T-cell (primary cell): ENCODE data around the gene ADGRL3. TPM values are rescaled to one million over a fixed set of nuclear protein-coding genes. Genes with fewer than 3 reads are reported as not detected.

Source experiments
- ATAC-seq, 4 experiments: fragments of 200-7000 bp in 3 of 4; fragments of 150-1000 bp in 1 of 4; cut with Tn5 transposase; replicated peaks in 1 of 4; 1 replicate in 3 of 4; 2 replicates in 1 of 4; pipeline ENCODE4 v1.10.0; 2021; ENCODE audit warnings: moderate library complexity in 3 of 4, mild to moderate bottlenecking in 2 of 4, moderate number of reproducible peaks in 1 of 4
- CTCF ChIA-PET, 2 donors: fragments of 300-600 bp; sonication (Branson Sonifier 250); formaldehyde crosslinking; loops; one replicate each; lab custom pipeline; 2022; ENCODE audit warnings: antibody characterized with exemption in 2 of 2; lab: Charles Lee
- POLR2A ChIA-PET, 2 donors: fragments of 300-600 bp; sonication (Branson Sonifier 250); formaldehyde crosslinking; loops; one replicate each; lab custom pipeline; 2022; ENCODE audit warnings: antibody characterized with exemption in 2 of 2; lab: Charles Lee
- DNase-seq, 35 experiments: peaks; one replicate each; pipeline versions ENCODE4 v3.0.0 to v3.0.0-alpha.2; 2013 to 2023
- H3K27ac ChIP-seq: one replicate; pipeline ENCODE4 v1.5.1; 2013; ENCODE audit warnings: low read length
- H3K27me3 ChIP-seq, 2 experiments: replicated peaks in 1 of 2; 1 replicate in 1 of 2; 2 replicates in 1 of 2; pipeline versions ENCODE4 v1.6.1 to v1.7.0; 2013; ENCODE audit warnings: low read length in 1 of 2, mixed read lengths in 1 of 2; ENCODE audit not compliant: control insufficient read depth in 2 of 2, insufficient read depth in 2 of 2; ENCODE audit errors: extremely low read depth in 1 of 2
- H3K36me3 ChIP-seq, 2 donors: 1 replicate in 1 of 2; 2 replicates in 1 of 2; pipeline versions ENCODE4 v1.6.1 to v1.7.0; 2013; ENCODE audit warnings: low read length in 1 of 2; ENCODE audit not compliant: control insufficient read depth in 2 of 2, insufficient read depth in 1 of 2; ENCODE audit errors: extremely low read depth in 1 of 2
- H3K4me1 ChIP-seq, 2 experiments: 1 replicate in 1 of 2; 2 replicates in 1 of 2; pipeline versions ENCODE4 v1.6.1 to v1.7.0; 2013; ENCODE audit warnings: low read length in 2 of 2, mixed read lengths in 1 of 2; ENCODE audit not compliant: insufficient read depth in 2 of 2, control insufficient read depth in 1 of 2; ENCODE audit errors: extremely low read depth in 1 of 2
- H3K4me3 ChIP-seq, 2 donors: 1 replicate in 1 of 2; 2 replicates in 1 of 2; pipeline versions ENCODE4 v1.5.1 to v1.7.0; 2013; ENCODE audit warnings: mild to moderate bottlenecking in 2 of 2, low read length in 1 of 2, moderate library complexity in 1 of 2; ENCODE audit not compliant: control insufficient read depth in 1 of 2; ENCODE audit errors: extremely low read depth in 1 of 2
- H3K9me3 ChIP-seq: 2 replicates; pipeline ENCODE4 v1.7.0; 2013
- H3K27ac Mint-ChIP-seq, 2 donors: one replicate each; pipeline ENCODE4 v1.8.0; 2020 to 2021; ENCODE audit warnings: mild to moderate bottlenecking in 2 of 2, mixed read lengths in 2 of 2
- H3K27me3 Mint-ChIP-seq, 2 donors: one replicate each; pipeline ENCODE4 v1.8.0; 2021 to 2022; ENCODE audit warnings: mixed read lengths in 2 of 2
- H3K36me3 Mint-ChIP-seq: one replicate; pipeline ENCODE4 v1.8.0; 2021; ENCODE audit warnings: mixed read lengths
- H3K4me1 Mint-ChIP-seq, 3 donors: one replicate each; pipeline ENCODE4 v1.8.0; 2020 to 2022; ENCODE audit warnings: mixed read lengths in 3 of 3, mild to moderate bottlenecking in 1 of 3
- H3K4me3 Mint-ChIP-seq, 3 donors: one replicate each; pipeline ENCODE4 v1.8.0; 2020 to 2022; ENCODE audit warnings: mild to moderate bottlenecking in 3 of 3, mixed read lengths in 3 of 3, moderate library complexity in 3 of 3
- H3K9me3 Mint-ChIP-seq, 3 donors: one replicate each; pipeline ENCODE4 v1.8.0; 2020 to 2022; ENCODE audit warnings: mixed read lengths in 3 of 3
- WGBS: methylation state at CpG from one replicate; pipeline ENCODE4 v1.1.5; 2013; ENCODE audit warnings: missing lambda C conversion rate; ENCODE audit not compliant: insufficient coverage; 5-methylcytosine and 5-hydroxymethylcytosine counted together
- total RNA-seq, 35 experiments: library from RNA in 6 of 35; stranded (reverse) in 6 of 35; fragments of 120-200 nt in 1 of 35; gene quantifications; one replicate each; pipeline versions ENCODE4 v1.2.1 to v1.2.4 and lab custom pipeline; 2013 to 2026

Gene ADGRL3
- total RNA-seq, 5 donors from 2014 or later (not counting 1 experiment from before 2014, with no cell fraction given): 0.09 TPM; not detected in 4

GRCh38 chr4:61406677-61407076 lies 206.6 kb downstream of the ADGRL3 start:
- no peak overlapping the region for H3K4me3 ChIP-seq
- Mint-ChIP-seq H3K9me3 (peaks cover 0 to 4% (median 0%) of the 10 kb centered on the region in 3 donors), H3K27me3 (no peaks in the 10 kb centered on the region), H3K36me3 (no peaks in the 10 kb centered on the region), H3K4me3 (no peak overlapping the region), H3K27ac (no peak overlapping the region), H3K4me1 (no peaks in the 10 kb centered on the region)
- ATAC-seq (no peak), DNase-seq (no peak)
- ChIA-PET CTCF (interaction anchor here in 1 of 2 donors (0.6 kb wide), 1 partner anchor 16 kb away, joined by 3 read pairs; no protein-coding TSS in a partner anchor), POLR2A (no interaction called here)
- no CpG with 5 or more reads among the region's 2 CpGs for WGBS
- no peaks in the 10 kb centered on the region for H3K36me3 ChIP-seq
- H3K9me3 ChIP-seq: no peaks in the 10 kb centered on the region
- no peaks in the 10 kb centered on the region for H3K27me3 ChIP-seq
- no peaks in the 10 kb centered on the region for H3K4me1 ChIP-seq
- no peak overlapping the region for H3K27ac ChIP-seq

GRCh38 chr4:61407642-61408618 lies 207.8 kb downstream of the ADGRL3 start:
- no peaks in the 10 kb centered on the region for H3K27me3 ChIP-seq
- Mint-ChIP-seq H3K27ac (no peak overlapping the region), H3K27me3 (no peaks in the 10 kb centered on the region), H3K4me1 (no peaks in the 10 kb centered on the region), H3K36me3 (no peaks in the 10 kb centered on the region), H3K9me3 (peaks cover 0 to 4% (median 3%) of the 10 kb centered on the region in 3 donors), H3K4me3 (no peak overlapping the region)
- H3K9me3 ChIP-seq: no peaks in the 10 kb centered on the region
- H3K4me1 ChIP-seq: no peaks in the 10 kb centered on the region
- DNase-seq (no peak), ATAC-seq (no peak)
- no CpG with 5 or more reads among the region's 7 CpGs for WGBS
- ChIA-PET POLR2A (no interaction called here), CTCF (no interaction called here)
- H3K36me3 ChIP-seq: no peaks in the 10 kb centered on the region
- no peak overlapping the region for H3K27ac ChIP-seq
- no peak overlapping the region for H3K4me3 ChIP-seq

GRCh38 chr4:61408861-61409260 lies 208.7 kb downstream of the ADGRL3 start:
- H3K9me3 Mint-ChIP-seq: peaks cover 0 to 3% (median 2%) of the 10 kb centered on the region in 3 donors
- H3K27ac ChIP-seq: no peak overlapping the region
- H3K36me3 ChIP-seq: no peaks in the 10 kb centered on the region
- H3K4me1 Mint-ChIP-seq: no peaks in the 10 kb centered on the region
- no peak overlapping the region for H3K4me3 Mint-ChIP-seq
- H3K4me3 ChIP-seq: no peak overlapping the region
- no peaks in the 10 kb centered on the region for H3K9me3 ChIP-seq
- H3K27ac Mint-ChIP-seq: no peak overlapping the region
- DNase-seq (no peak), ATAC-seq (no peak)
- H3K27me3 ChIP-seq: no peaks in the 10 kb centered on the region
- H3K27me3 Mint-ChIP-seq: no peaks in the 10 kb centered on the region
- ChIA-PET POLR2A (no interaction called here), CTCF (interaction anchor here in 1 of 2 donors (0.6 kb wide), 1 partner anchor 292 kb away, joined by 11 read pairs; no protein-coding TSS in a partner anchor)
- H3K36me3 Mint-ChIP-seq: no peaks in the 10 kb centered on the region
- H3K4me1 ChIP-seq: no peaks in the 10 kb centered on the region

GRCh38 chr4:61411241-61411640 lies 211.1 kb downstream of the ADGRL3 start:
- POLR2A ChIA-PET: no interaction called here
- ATAC-seq: no peak
- Mint-ChIP-seq H3K36me3 (no peaks in the 10 kb centered on the region), H3K27me3 (no peaks in the 10 kb centered on the region), H3K27ac (no peak overlapping the region), H3K4me1 (no peaks in the 10 kb centered on the region), H3K9me3 (peaks cover 0 to 3% (median 3%) of the 10 kb centered on the region in 3 donors), H3K4me3 (no peak overlapping the region)
- Histone ChIP-seq H3K27ac (no peak overlapping the region), H3K36me3 (no peaks in the 10 kb centered on the region), H3K27me3 (no peaks in the 10 kb centered on the region), H3K4me1 (no peaks in the 10 kb centered on the region), H3K9me3 (no peaks in the 10 kb centered on the region), H3K4me3 (no peak overlapping the region)
- CTCF ChIA-PET: no interaction called here
- WGBS: no CpG with 5 or more reads among the region's 1 CpG
- no peak for DNase-seq

- Histone ChIP-seq H3K27ac (no peak overlapping the region), H3K27me3 (no peaks in the 10 kb centered on the region), H3K9me3 (no peaks in the 10 kb centered on the region), H3K4me1 (no peaks in the 10 kb centered on the region), H3K36me3 (no peaks in the 10 kb centered on the region), H3K4me3 (no peak overlapping the region)
- H3K4me1 Mint-ChIP-seq: no peaks in the 10 kb centered on the region
- H3K27me3 Mint-ChIP-seq: no peaks in the 10 kb centered on the region
- peaks cover 11 to 13% (median 11%) of the 10 kb centered on the region in 3 donors for H3K9me3 Mint-ChIP-seq
- CTCF ChIA-PET: no interaction called here
- H3K4me3 Mint-ChIP-seq: no peak overlapping the region
- DNase-seq (no peak), ATAC-seq (no peak)
- WGBS: 98% methylated on average over 3 of the region's 4 CpGs
- H3K27ac Mint-ChIP-seq: no peak overlapping the region
- POLR2A ChIA-PET: no interaction called here
- no peaks in the 10 kb centered on the region for H3K36me3 Mint-ChIP-seq
Measured at GRCh38 chr4:61425315-61425714, 225.2 kb downstream of the ADGRL3 start.

GRCh38 chr4:61426229-61426628 lies 226.1 kb downstream of the ADGRL3 start:
- H3K27me3 Mint-ChIP-seq: no peaks in the 10 kb centered on the region
- H3K36me3 ChIP-seq: no peaks in the 10 kb centered on the region
- no peaks in the 10 kb centered on the region for H3K27me3 ChIP-seq
- H3K27ac ChIP-seq: no peak overlapping the region
- H3K4me1 Mint-ChIP-seq: no peaks in the 10 kb centered on the region
- H3K9me3 ChIP-seq: no peaks in the 10 kb centered on the region
- no peak overlapping the region for H3K4me3 Mint-ChIP-seq
- H3K4me3 ChIP-seq: no peak overlapping the region
- H3K4me1 ChIP-seq: no peaks in the 10 kb centered on the region
- H3K27ac Mint-ChIP-seq: no peak overlapping the region
- WGBS: 82% methylated on average over 5 of the region's 5 CpGs
- ATAC-seq (no peak), DNase-seq (no peak)
- H3K9me3 Mint-ChIP-seq: peaks cover 11 to 13% (median 11%) of the 10 kb centered on the region in 3 donors
- H3K36me3 Mint-ChIP-seq: no peaks in the 10 kb centered on the region
- CTCF ChIA-PET: no interaction called here
- POLR2A ChIA-PET: no interaction called here
